ENCODE results near the gene CIDEB.

Gene CIDEB

GRCh38 chr14:24286996-24287395 is 20.8 kb downstream of the CIDEB start:
- H3K9ac ChIP-seq (ENCODE audit: low read length): no peak overlapping the region
- H4K20me1 ChIP-seq (ENCODE audit: insufficient read depth, low read length): no peaks in the 10 kb centered on the region
- H3K36me3 ChIP-seq (replicated peaks; ENCODE audit: insufficient read depth, low read length): no peaks in the 10 kb centered on the region
- no peak overlapping the region for H3K4me3 ChIP-seq (ENCODE audit: low read length)
- H2AFZ ChIP-seq (ENCODE audit: low read length): no peak overlapping the region
- DNase-seq: no peak
- H3K4me2 ChIP-seq (ENCODE audit: low read depth, low read length): no peak overlapping the region
- H3K4me1 ChIP-seq (ENCODE audit: low read length): no peaks in the 10 kb centered on the region
- H3K9me2 ChIP-seq (replicated peaks; ENCODE audit: insufficient read depth, low read length): no peaks in the 10 kb centered on the region
- TF ChIP-seq, protein P1, sequence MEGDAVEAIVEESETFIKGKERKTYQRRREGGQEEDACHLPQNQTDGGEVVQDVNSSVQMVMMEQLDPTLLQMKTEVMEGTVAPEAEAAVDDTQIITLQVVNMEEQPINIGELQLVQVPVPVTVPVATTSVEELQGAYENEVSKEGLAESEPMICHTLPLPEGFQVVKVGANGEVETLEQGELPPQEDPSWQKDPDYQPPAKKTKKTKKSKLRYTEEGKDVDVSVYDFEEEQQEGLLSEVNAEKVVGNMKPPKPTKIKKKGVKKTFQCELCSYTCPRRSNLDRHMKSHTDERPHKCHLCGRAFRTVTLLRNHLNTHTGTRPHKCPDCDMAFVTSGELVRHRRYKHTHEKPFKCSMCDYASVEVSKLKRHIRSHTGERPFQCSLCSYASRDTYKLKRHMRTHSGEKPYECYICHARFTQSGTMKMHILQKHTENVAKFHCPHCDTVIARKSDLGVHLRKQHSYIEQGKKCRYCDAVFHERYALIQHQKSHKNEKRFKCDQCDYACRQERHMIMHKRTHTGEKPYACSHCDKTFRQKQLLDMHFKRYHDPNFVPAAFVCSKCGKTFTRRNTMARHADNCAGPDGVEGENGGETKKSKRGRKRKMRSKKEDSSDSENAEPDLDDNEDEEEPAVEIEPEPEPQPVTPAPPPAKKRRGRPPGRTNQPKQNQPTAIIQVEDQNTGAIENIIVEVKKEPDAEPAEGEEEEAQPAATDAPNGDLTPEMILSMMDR (IDR thresholded peaks at IDR 0.05; ENCODE audit: low read length): no peak
- H3F3A ChIP-seq (ENCODE audit: insufficient read depth, low read length): no peaks in the 10 kb centered on the region
- no peaks in the 10 kb centered on the region for H3K9me3 ChIP-seq (replicated peaks; ENCODE audit: insufficient read depth, low read length)
- no peaks in the 10 kb centered on the region for H3K79me2 ChIP-seq (ENCODE audit: low read length)
- no peak overlapping the region for H3K27ac ChIP-seq (ENCODE audit: low read length)
- no peaks in the 10 kb centered on the region for H3K27me3 ChIP-seq (replicated peaks; ENCODE audit: insufficient read depth, low read length)

DNA sequence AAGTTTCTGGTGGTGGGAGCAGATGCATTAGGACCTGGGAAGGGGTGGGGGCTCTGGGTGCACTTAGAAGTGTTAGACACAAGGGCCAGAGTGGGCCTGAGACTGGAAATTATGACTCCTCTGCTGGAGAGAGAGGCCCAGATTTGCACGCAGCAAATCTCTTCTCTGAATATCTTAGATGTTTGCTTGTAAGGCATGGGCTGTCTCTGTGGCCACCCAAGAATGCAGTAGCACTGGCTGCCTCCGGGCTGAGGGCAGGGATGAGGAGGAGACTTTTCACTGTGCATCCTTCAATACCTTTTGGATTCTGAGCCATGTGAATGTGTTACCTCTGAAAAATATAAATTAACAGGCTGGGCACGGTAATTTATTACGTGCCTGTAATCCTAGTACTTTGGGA is 22.4 kb downstream of the CIDEB start:
- no peaks in the 10 kb centered on the region for H3F3A ChIP-seq (ENCODE audit: insufficient read depth, low read length)
- no peak for DNase-seq
- no peaks in the 10 kb centered on the region for H3K9me2 ChIP-seq (replicated peaks; ENCODE audit: insufficient read depth, low read length)
- H3K9ac ChIP-seq (ENCODE audit: low read length): no peak overlapping the region
- H4K20me1 ChIP-seq (ENCODE audit: insufficient read depth, low read length): no peaks in the 10 kb centered on the region
- no peak overlapping the region for H2AFZ ChIP-seq (ENCODE audit: low read length)
- TF ChIP-seq EZH2phosphoT487 (IDR thresholded peaks at IDR 0.05; ENCODE audit: low read length): no peak
- no peak overlapping the region for H3K27ac ChIP-seq (ENCODE audit: low read length)
- H3K4me2 ChIP-seq (ENCODE audit: low read depth, low read length): no peak overlapping the region
- no peaks in the 10 kb centered on the region for H3K27me3 ChIP-seq (replicated peaks; ENCODE audit: insufficient read depth, low read length)
- no peaks in the 10 kb centered on the region for H3K9me3 ChIP-seq (replicated peaks; ENCODE audit: insufficient read depth, low read length)
- H3K36me3 ChIP-seq (replicated peaks; ENCODE audit: insufficient read depth, low read length): no peaks in the 10 kb centered on the region
- H3K4me3 ChIP-seq (ENCODE audit: low read length): no peak overlapping the region
- no peaks in the 10 kb centered on the region for H3K79me2 ChIP-seq (ENCODE audit: low read length)
- H3K4me1 ChIP-seq (ENCODE audit: low read length): no peaks in the 10 kb centered on the region

DNA sequence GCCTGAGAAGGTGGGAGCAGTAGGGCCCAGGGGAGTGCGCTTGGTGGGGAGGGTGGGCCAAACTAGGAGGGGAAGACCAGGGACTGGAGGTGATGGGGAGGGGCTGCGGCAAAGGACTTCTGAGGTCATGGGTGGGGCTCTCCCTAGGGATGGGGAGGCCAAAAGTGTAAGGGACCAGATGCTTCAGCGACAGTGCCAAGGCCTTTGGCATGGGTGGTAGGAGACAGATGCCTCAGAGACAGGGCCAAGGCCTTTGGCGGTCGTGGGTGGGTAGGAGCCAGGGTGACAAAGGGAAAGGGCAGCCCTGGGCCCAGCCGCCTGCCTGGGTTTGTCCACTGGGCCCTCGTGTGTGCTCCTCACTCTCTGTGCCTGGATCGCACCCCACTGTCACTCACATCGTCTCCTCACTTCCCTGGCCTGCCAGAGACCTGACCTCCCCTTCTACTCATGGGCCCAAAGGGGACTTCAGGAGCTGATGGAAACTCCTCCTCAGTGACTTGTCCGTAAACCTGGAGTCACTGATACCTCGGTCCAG is 23.2 kb downstream of the CIDEB start:
- H3K4me1 ChIP-seq (ENCODE audit: low read length): no peaks in the 10 kb centered on the region

DNA sequence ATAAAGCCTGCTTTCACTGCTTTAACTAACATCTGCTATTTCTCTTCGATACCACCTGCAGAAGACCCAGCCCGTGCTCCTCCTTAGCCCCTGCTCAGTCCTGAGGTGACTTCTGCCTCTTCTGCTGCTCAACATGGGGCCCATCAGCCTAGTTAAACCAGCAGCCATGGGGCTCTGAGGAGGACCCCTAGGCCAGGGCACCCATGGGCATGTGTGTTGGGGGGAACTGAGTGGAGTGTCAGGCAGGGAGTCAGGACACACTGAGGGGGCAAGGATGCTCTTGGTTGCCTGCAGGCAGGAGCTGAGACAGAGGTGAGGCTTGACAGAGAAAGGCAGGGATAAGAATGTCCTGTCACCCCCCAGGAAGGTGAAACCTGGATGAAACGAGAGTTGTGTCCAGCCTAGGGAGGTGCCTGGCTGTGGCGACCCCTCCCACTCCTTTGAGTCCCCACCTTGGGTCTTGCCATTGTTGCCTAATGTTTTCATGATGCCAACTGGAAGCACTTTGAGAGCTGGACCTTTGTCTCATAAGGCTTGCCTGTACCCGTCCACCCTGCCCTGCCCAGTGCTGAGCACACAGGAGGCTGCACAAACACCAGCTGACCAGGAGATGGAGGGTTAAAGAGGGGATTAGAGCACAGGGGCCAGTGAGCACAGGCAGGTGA is 23.8 kb downstream of the CIDEB start:
- no peak for DNase-seq
- Histone ChIP-seq H3K27ac (ENCODE audit: low read length) (no peak overlapping the region), H3K36me3 (replicated peaks; ENCODE audit: insufficient read depth, low read length) (no peaks in the 10 kb centered on the region), H3F3A (ENCODE audit: insufficient read depth, low read length) (no peaks in the 10 kb centered on the region), H3K4me1 (ENCODE audit: low read length) (peaks cover 4% of the 10 kb centered on the region; the same call in 1 of the 2 replicates), H3K4me3 (ENCODE audit: low read length) (no peak overlapping the region), H3K79me2 (ENCODE audit: low read length) (no peaks in the 10 kb centered on the region), H3K9me2 (replicated peaks; ENCODE audit: insufficient read depth, low read length) (no peaks in the 10 kb centered on the region), H4K20me1 (ENCODE audit: insufficient read depth, low read length) (no peaks in the 10 kb centered on the region), H3K9ac (ENCODE audit: low read length) (no peak overlapping the region), H3K9me3 (replicated peaks; ENCODE audit: insufficient read depth, low read length) (no peaks in the 10 kb centered on the region), H2AFZ (ENCODE audit: low read length) (no peak overlapping the region), H3K27me3 (replicated peaks; ENCODE audit: insufficient read depth, low read length) (no peaks in the 10 kb centered on the region), H3K4me2 (ENCODE audit: low read depth, low read length) (no peak overlapping the region)
- no peak for TF ChIP-seq EZH2phosphoT487 (IDR thresholded peaks at IDR 0.05; ENCODE audit: low read length)
- TF ChIP-seq, protein P1 (IDR thresholded peaks at IDR 0.05; ENCODE audit: low read length): no peak
- TF ChIP-seq EZH2 (optimal IDR thresholded peaks at IDR 0.05; ENCODE audit: low read depth, low read length): no peak

More for the DNA sequence above, 23.2 kb downstream of the CIDEB start:
- Histone ChIP-seq H3K79me2 (ENCODE audit: low read length) (no peaks in the 10 kb centered on the region), H4K20me1 (ENCODE audit: insufficient read depth, low read length) (no peaks in the 10 kb centered on the region), H3K27me3 (replicated peaks; ENCODE audit: insufficient read depth, low read length) (no peaks in the 10 kb centered on the region), H2AFZ (ENCODE audit: low read length) (no peak overlapping the region), H3K9ac (ENCODE audit: low read length) (no peak overlapping the region), H3F3A (ENCODE audit: insufficient read depth, low read length) (no peaks in the 10 kb centered on the region), H3K36me3 (replicated peaks; ENCODE audit: insufficient read depth, low read length) (no peaks in the 10 kb centered on the region), H3K27ac (ENCODE audit: low read length) (no peak overlapping the region), H3K4me2 (ENCODE audit: low read depth, low read length) (no peak overlapping the region), H3K4me3 (ENCODE audit: low read length) (no peak overlapping the region), H3K9me2 (replicated peaks; ENCODE audit: insufficient read depth, low read length) (no peaks in the 10 kb centered on the region), H3K9me3 (replicated peaks; ENCODE audit: insufficient read depth, low read length) (no peaks in the 10 kb centered on the region)
- no peak for DNase-seq
- TF ChIP-seq, protein P1 (IDR thresholded peaks at IDR 0.05; ENCODE audit: low read length): no peak
- TF ChIP-seq EZH2phosphoT487 (IDR thresholded peaks at IDR 0.05; ENCODE audit: low read length): no peak
- no peak for TF ChIP-seq EZH2 (optimal IDR thresholded peaks at IDR 0.05; ENCODE audit: low read depth, low read length)

Measured in MM.1S (cell line).